ENCODE measurements around the gene STRA6. TPM values are rescaled to one million over a fixed set of nuclear protein-coding genes. Genes with fewer than 3 reads are reported as not detected.

The STRA6 gene
- total RNA-seq, 1 experiment from 2014 or later = 0.54 TPM

DNA sequence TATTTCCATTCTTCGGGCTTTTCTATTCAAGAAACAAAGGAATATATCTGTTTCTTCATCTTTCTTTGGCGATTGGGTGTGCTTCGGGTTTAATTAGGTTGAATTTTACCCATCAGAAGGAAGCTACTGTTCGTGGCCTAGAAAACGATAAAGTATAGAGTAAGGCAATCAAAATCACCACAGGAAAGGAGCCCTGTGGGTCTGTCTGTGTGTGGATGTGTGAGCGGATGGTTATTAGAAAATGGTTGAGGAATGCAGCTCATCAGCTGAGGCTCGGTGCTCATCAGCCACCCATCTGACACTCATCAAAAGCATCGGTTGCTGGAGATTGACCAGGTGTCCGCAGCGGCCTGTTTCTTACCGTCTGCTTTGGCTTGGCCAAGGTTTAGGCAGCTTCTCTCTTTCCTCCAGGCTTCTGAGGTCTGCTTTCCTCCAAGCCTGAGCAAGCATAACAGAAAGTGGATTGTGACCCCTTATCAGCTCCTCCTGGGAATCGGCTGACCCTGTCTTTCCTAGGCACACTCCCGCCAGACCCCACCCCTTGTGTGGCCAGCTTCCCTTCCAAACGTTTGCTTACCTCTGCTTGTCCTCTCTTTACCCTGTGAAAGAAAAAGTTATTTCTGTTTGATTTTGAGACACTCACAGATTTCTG lies 46.7 kb downstream of the STRA6 start:
- no peaks in the 10 kb centered on the region for H3K27me3 ChIP-seq (ENCODE audit: insufficient read depth, low read length)
- no peaks in the 10 kb centered on the region for H4K20me1 ChIP-seq (ENCODE audit: insufficient read depth)
- ATAC-seq (no peak), DNase-seq (ENCODE audit: low read depth, low spot score) (no peak)
- H3K9ac ChIP-seq (ENCODE audit: low read length) = no peak overlapping the region
- no peak overlapping the region for H3K27ac ChIP-seq (ENCODE audit: low read depth, low read length)
- no peak overlapping the region for H2AFZ ChIP-seq (ENCODE audit: low read depth, low read length, poor library complexity, severe bottlenecking)
- no peaks in the 10 kb centered on the region for H3K9me2 ChIP-seq (ENCODE audit: insufficient read depth)
- no TSS peak for BruUV-seq (replicated peaks)
- no peaks in the 10 kb centered on the region for H3K79me2 ChIP-seq (ENCODE audit: insufficient read depth, low read length)
- H3K4me1 ChIP-seq (ENCODE audit: control insufficient read depth in 1 of 2, insufficient read depth in 2 of 2, low read length in 2 of 2) = no peaks in the 10 kb centered on the region
- no peak overlapping the region for H3K4me2 ChIP-seq (ENCODE audit: low read length)
- intact Hi-C loops (cut with micrococcal nuclease) = no loop called here
- RAD21 ChIA-PET (ENCODE audit: low non-redundant PET in 1 of 2, low total read pairs in 2 of 2, uncharacterized antibody in 2 of 2, unreplicated experiment in 2 of 2) = no interaction called here
- POLR2A ChIA-PET = no interaction called here
- TF ChIP-seq, protein P1, sequence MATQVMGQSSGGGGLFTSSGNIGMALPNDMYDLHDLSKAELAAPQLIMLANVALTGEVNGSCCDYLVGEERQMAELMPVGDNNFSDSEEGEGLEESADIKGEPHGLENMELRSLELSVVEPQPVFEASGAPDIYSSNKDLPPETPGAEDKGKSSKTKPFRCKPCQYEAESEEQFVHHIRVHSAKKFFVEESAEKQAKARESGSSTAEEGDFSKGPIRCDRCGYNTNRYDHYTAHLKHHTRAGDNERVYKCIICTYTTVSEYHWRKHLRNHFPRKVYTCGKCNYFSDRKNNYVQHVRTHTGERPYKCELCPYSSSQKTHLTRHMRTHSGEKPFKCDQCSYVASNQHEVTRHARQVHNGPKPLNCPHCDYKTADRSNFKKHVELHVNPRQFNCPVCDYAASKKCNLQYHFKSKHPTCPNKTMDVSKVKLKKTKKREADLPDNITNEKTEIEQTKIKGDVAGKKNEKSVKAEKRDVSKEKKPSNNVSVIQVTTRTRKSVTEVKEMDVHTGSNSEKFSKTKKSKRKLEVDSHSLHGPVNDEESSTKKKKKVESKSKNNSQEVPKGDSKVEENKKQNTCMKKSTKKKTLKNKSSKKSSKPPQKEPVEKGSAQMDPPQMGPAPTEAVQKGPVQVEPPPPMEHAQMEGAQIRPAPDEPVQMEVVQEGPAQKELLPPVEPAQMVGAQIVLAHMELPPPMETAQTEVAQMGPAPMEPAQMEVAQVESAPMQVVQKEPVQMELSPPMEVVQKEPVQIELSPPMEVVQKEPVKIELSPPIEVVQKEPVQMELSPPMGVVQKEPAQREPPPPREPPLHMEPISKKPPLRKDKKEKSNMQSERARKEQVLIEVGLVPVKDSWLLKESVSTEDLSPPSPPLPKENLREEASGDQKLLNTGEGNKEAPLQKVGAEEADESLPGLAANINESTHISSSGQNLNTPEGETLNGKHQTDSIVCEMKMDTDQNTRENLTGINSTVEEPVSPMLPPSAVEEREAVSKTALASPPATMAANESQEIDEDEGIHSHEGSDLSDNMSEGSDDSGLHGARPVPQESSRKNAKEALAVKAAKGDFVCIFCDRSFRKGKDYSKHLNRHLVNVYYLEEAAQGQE (IDR thresholded peaks at IDR 0.05; ENCODE audit: low read depth) = no peak
- no peak for TF ChIP-seq CEBPB (IDR thresholded peaks at IDR 0.05; ENCODE audit: low read depth)
- no peak for TF ChIP-seq SP1 (IDR thresholded peaks at IDR 0.05; ENCODE audit: low read depth)
- TF ChIP-seq RAD21 (IDR thresholded peaks at IDR 0.05; ENCODE audit: low read depth) = no peak
- TF ChIP-seq TCF7L2 (IDR thresholded peaks at IDR 0.05; ENCODE audit: borderline replicate concordance, extremely low read depth, insufficient read depth, insufficient read length) = no peak
- TF ChIP-seq, protein P2, sequence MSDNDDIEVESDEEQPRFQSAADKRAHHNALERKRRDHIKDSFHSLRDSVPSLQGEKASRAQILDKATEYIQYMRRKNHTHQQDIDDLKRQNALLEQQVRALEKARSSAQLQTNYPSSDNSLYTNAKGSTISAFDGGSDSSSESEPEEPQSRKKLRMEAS (IDR thresholded peaks at IDR 0.05) = no peak
- TF ChIP-seq ELF1 (IDR thresholded peaks at IDR 0.05; ENCODE audit: borderline replicate concordance, low read depth) = no peak
- no peak for TF ChIP-seq POLR2AphosphoS5 (IDR thresholded peaks at IDR 0.05; ENCODE audit: low read depth, low read length)
- TF ChIP-seq YY1 (IDR thresholded peaks at IDR 0.05; ENCODE audit: extremely low read depth, insufficient replicate concordance, low read depth, low read length) = no peak
- TF ChIP-seq ZNF274 (IDR thresholded peaks at IDR 0.05; ENCODE audit: low read depth, low read length) = no peak
- TF ChIP-seq, protein P3, sequence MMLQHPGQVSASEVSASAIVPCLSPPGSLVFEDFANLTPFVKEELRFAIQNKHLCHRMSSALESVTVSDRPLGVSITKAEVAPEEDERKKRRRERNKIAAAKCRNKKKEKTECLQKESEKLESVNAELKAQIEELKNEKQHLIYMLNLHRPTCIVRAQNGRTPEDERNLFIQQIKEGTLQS (IDR thresholded peaks at IDR 0.05) = no peak
- TF ChIP-seq, protein P4, sequence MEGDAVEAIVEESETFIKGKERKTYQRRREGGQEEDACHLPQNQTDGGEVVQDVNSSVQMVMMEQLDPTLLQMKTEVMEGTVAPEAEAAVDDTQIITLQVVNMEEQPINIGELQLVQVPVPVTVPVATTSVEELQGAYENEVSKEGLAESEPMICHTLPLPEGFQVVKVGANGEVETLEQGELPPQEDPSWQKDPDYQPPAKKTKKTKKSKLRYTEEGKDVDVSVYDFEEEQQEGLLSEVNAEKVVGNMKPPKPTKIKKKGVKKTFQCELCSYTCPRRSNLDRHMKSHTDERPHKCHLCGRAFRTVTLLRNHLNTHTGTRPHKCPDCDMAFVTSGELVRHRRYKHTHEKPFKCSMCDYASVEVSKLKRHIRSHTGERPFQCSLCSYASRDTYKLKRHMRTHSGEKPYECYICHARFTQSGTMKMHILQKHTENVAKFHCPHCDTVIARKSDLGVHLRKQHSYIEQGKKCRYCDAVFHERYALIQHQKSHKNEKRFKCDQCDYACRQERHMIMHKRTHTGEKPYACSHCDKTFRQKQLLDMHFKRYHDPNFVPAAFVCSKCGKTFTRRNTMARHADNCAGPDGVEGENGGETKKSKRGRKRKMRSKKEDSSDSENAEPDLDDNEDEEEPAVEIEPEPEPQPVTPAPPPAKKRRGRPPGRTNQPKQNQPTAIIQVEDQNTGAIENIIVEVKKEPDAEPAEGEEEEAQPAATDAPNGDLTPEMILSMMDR (IDR thresholded peaks at IDR 0.05 in 2 of 3, conservative IDR thresholded peaks at IDR 0.05 in 1 of 3; ENCODE audit: borderline replicate concordance in 1 of 3, insufficient read depth in 1 of 3, low read depth in 2 of 3, low read length in 2 of 3) = no peak
- TF ChIP-seq CBX3 (IDR thresholded peaks at IDR 0.05; ENCODE audit: low read depth) = no peak
- no peak for TF ChIP-seq ZFX (IDR thresholded peaks at IDR 0.05)
- no peak for TF ChIP-seq SRF (IDR thresholded peaks at IDR 0.05; ENCODE audit: low read depth)
- TF ChIP-seq, protein P5, sequence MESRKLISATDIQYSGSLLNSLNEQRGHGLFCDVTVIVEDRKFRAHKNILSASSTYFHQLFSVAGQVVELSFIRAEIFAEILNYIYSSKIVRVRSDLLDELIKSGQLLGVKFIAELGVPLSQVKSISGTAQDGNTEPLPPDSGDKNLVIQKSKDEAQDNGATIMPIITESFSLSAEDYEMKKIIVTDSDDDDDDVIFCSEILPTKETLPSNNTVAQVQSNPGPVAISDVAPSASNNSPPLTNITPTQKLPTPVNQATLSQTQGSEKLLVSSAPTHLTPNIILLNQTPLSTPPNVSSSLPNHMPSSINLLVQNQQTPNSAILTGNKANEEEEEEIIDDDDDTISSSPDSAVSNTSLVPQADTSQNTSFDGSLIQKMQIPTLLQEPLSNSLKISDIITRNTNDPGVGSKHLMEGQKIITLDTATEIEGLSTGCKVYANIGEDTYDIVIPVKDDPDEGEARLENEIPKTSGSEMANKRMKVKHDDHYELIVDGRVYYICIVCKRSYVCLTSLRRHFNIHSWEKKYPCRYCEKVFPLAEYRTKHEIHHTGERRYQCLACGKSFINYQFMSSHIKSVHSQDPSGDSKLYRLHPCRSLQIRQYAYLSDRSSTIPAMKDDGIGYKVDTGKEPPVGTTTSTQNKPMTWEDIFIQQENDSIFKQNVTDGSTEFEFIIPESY (IDR thresholded peaks at IDR 0.05; ENCODE audit: extremely low read depth, insufficient replicate concordance, low read length) = no peak
- no peak for TF ChIP-seq SIN3A (IDR thresholded peaks at IDR 0.05; ENCODE audit: low read depth)
- CTCF ChIA-PET = no interaction called here
- no peak overlapping the region for H3K4me3 ChIP-seq (replicated peaks in 1 of 2; ENCODE audit: low read depth in 1 of 2, low read length in 2 of 2)
- H3K9me3 ChIP-seq (ENCODE audit: control insufficient read depth in 1 of 2, insufficient read depth in 1 of 2, low read depth in 1 of 2, low read length in 2 of 2) = no peaks in the 10 kb centered on the region
- no peaks in the 10 kb centered on the region for H3K36me3 ChIP-seq (ENCODE audit: control insufficient read depth in 1 of 2, insufficient read depth in 2 of 2, low read length in 2 of 2)

Measured in HCT116 (cell line).